Stimulated activated CD8-positive, alpha-beta memory T cell treated with anti-CD3 and anti-CD28 coated beads, Interleukin-15, amount 100 ng/mL, for 4 hours (primary cell): ENCODE measurements around the gene MYO1A.
"Not testable (repeated sequence)": the region's sequence is repeated elsewhere in the genome, so short reads cannot be mapped to it uniquely, and the experiment has no call there.

Experiments
- DNase-seq, 2 donors: peaks; one replicate each; pipeline ENCODE4 v3.0.0-alpha.2; 2020; ENCODE audit warnings: low read depth in 2 of 2

MYO1A gene

GRCh38 chr12:57046947-57047890, 2.7 kb downstream of the MYO1A start:
- no peak for DNase-seq

GRCh38 chr12:57046086-57046791, 3.7 kb downstream of the MYO1A start:
- no peak for DNase-seq

GRCh38 chr12:57044889-57045288, 5.0 kb downstream of the MYO1A start:
- no peak for DNase-seq

GRCh38 chr12:57044468-57044867, 5.5 kb downstream of the MYO1A start:
- DNase-seq = no peak

- DNase-seq = no peak
Measured at GRCh38 chr12:57042695-57043094, 7.2 kb downstream of the MYO1A start.

GRCh38 chr12:57040750-57041149, 9.2 kb downstream of the MYO1A start:
- DNase-seq = no peak

GRCh38 chr12:57040211-57040610, 9.7 kb downstream of the MYO1A start:
- DNase-seq = no peak

GRCh38 chr12:57039016-57039798, 10.7 kb downstream of the MYO1A start:
- no peak for DNase-seq

GRCh38 chr12:57037264-57037663, 12.7 kb downstream of the MYO1A start:
- DNase-seq = no peak

- no peak for DNase-seq
Measured at GRCh38 chr12:57033431-57033830, 16.5 kb downstream of the MYO1A start.

- no peak for DNase-seq
Measured at GRCh38 chr12:57031789-57032188, 18.1 kb downstream of the MYO1A start.

GRCh38 chr12:57031138-57031725, 18.7 kb downstream of the MYO1A start:
- no peak for DNase-seq

- no peak for DNase-seq
Measured at GRCh38 chr12:57029457-57029856, 20.5 kb downstream of the MYO1A start.

- DNase-seq = no peak
Measured at GRCh38 chr12:57027805-57028153, 22.1 kb downstream of the MYO1A start.

- no peak for DNase-seq
Measured at GRCh38 chr12:57027011-57027804, 22.7 kb downstream of the MYO1A start.

- no peak for DNase-seq
Measured at GRCh38 chr12:57025196-57025595, 24.7 kb downstream of the MYO1A start.

GRCh38 chr12:57022324-57022723, 27.6 kb downstream of the MYO1A start:
- not testable (repeated sequence) for DNase-seq

- DNase-seq = no peak
Measured at GRCh38 chr12:57019983-57020719, 29.8 kb downstream of the MYO1A start.

GRCh38 chr12:57018906-57019305, 31.0 kb downstream of the MYO1A start:
- no peak for DNase-seq

GRCh38 chr12:57018353-57018752, 31.6 kb downstream of the MYO1A start:
- not testable (repeated sequence) for DNase-seq
